OCI-LY1 (cell line): ENCODE data around the gene RUNX1.

ENCODE experiments used
- H2AFZ ChIP-seq: fragments of 200-600 bp; sonication (generic), shearing (Covaris generic); 2 replicates; pipeline ENCODE4 v1.6.0; 2014; ENCODE audit warnings: antibody characterized with exemption, mild to moderate bottlenecking, low read length
- H3F3A ChIP-seq: fragments of 200-600 bp; sonication (generic), shearing (Covaris generic); 2 replicates; pipeline ENCODE4 v1.6.0; 2014; ENCODE audit warnings: mild to moderate bottlenecking, antibody characterized with exemption, low read length, moderate library complexity; ENCODE audit not compliant: insufficient read depth
- H3K27ac ChIP-seq: fragments of 200-600 bp; sonication (generic); 2 replicates; pipeline ENCODE4 v1.5.1; 2014; ENCODE audit warnings: low read length, mixed run types, mild to moderate bottlenecking, low read depth; ENCODE audit not compliant: poor library complexity, severe bottlenecking
- H3K27me3 ChIP-seq: fragments of 200-600 bp; sonication (generic); 2 replicates; pipeline ENCODE4 v1.6.0; 2014; ENCODE audit warnings: antibody characterized with exemption, mild to moderate bottlenecking, low read length, moderate library complexity; ENCODE audit not compliant: insufficient read depth
- H3K36me3 ChIP-seq: fragments of 200-600 bp; sonication (generic); 2 replicates; pipeline ENCODE4 v1.6.1; 2014; ENCODE audit warnings: mild to moderate bottlenecking, antibody characterized with exemption, low read length, moderate library complexity, mixed read lengths; ENCODE audit not compliant: insufficient read depth
- H3K4me1 ChIP-seq: fragments of 200-600 bp; sonication (generic); 2 replicates; pipeline ENCODE4 v1.5.1; 2014; ENCODE audit warnings: mild to moderate bottlenecking, low read length, moderate library complexity; ENCODE audit not compliant: insufficient read depth, severe bottlenecking
- H3K4me2 ChIP-seq: fragments of 200-600 bp; sonication (generic), shearing (Covaris generic); 2 replicates; pipeline ENCODE4 v1.6.1; 2014; ENCODE audit warnings: low read length
- H3K4me3 ChIP-seq: fragments of 200-600 bp; sonication (generic); 2 replicates; pipeline ENCODE4 v1.5.1; 2014; ENCODE audit warnings: low read length, low read depth, mild to moderate bottlenecking, mixed read lengths; ENCODE audit not compliant: poor library complexity, severe bottlenecking
- H3K79me2 ChIP-seq: fragments of 200-600 bp; shearing (Covaris generic); 2 replicates; pipeline ENCODE4 v1.6.1; 2016; ENCODE audit warnings: mixed run types, low read length, mixed read lengths; ENCODE audit not compliant: insufficient read depth
- H3K9ac ChIP-seq: fragments of 200-600 bp; sonication (generic), shearing (Covaris generic); 2 replicates; pipeline ENCODE4 v1.6.1; 2014; ENCODE audit warnings: mild to moderate bottlenecking, low read length, mixed read lengths
- H3K9me2 ChIP-seq: fragments of 200-600 bp; sonication (generic), shearing (Covaris generic); 2 replicates; pipeline ENCODE4 v1.6.1; 2014; ENCODE audit warnings: low read depth, mild to moderate bottlenecking, low read length, mixed read lengths
- H3K9me3 ChIP-seq: fragments of 200-600 bp; shearing (Covaris generic); 2 replicates; pipeline ENCODE4 v1.6.1; 2014; ENCODE audit warnings: low read length, mixed read lengths
- H4K20me1 ChIP-seq: fragments of 200-600 bp; sonication (generic), shearing (Covaris generic); 2 replicates; pipeline ENCODE4 v1.6.0; 2016; ENCODE audit warnings: mild to moderate bottlenecking, low read length; ENCODE audit not compliant: insufficient read depth
- CTCF ChIP-seq: fragments of 200-600 bp; sonication (generic), shearing (Covaris generic); IDR thresholded peaks from 2 replicates; pipeline ENCODE4 v1.5.1; 2017; ENCODE audit warnings: mild to moderate bottlenecking, antibody characterized with exemption, low read length, moderate library complexity, mixed read lengths
- EZH2 ChIP-seq: fragments of 200-600 bp; sonication (generic), shearing (Covaris generic); IDR thresholded peaks from 2 replicates; pipeline ENCODE4 v1.8.0; 2017; ENCODE audit warnings: borderline replicate concordance, mixed run types, mild to moderate bottlenecking, antibody characterized with exemption, low read length, moderate library complexity, mixed read lengths

The RUNX1 gene

GRCh38 chr21:34812504-34813265 lies 236.4 kb downstream of the RUNX1 start:
- H3K4me2 ChIP-seq = no peak overlapping the region
- H3K9me3 ChIP-seq = 0 out of 2 replicates have a peak, but pooled peaks cover 1% of the 10 kb centered on the region
- no peak overlapping the region for H3K4me3 ChIP-seq
- no peak overlapping the region for H2AFZ ChIP-seq
- no peak overlapping the region for H3K27ac ChIP-seq
- peaks cover 74% of the 10 kb centered on the region for H3K36me3 ChIP-seq
- H3K9ac ChIP-seq = no peak overlapping the region
- H3K79me2 ChIP-seq = no peaks in the 10 kb centered on the region
- H4K20me1 ChIP-seq = no peaks in the 10 kb centered on the region
- H3K27me3 ChIP-seq = no peaks in the 10 kb centered on the region
- H3K9me2 ChIP-seq = no peaks in the 10 kb centered on the region
- no peaks in the 10 kb centered on the region for H3K4me1 ChIP-seq
- H3F3A ChIP-seq = no peaks in the 10 kb centered on the region
- TF ChIP-seq CTCF (no peak), EZH2 (no peak)

- Histone ChIP-seq H3K4me3 (no peak overlapping the region), H3K27me3 (no peaks in the 10 kb centered on the region), H3K4me2 (no peak overlapping the region), H3K79me2 (no peaks in the 10 kb centered on the region), H2AFZ (no peak overlapping the region), H3K4me1 (no peaks in the 10 kb centered on the region), H3K27ac (no peak overlapping the region), H3K9ac (no peak overlapping the region), H3F3A (no peaks in the 10 kb centered on the region), H3K9me2 (no peaks in the 10 kb centered on the region), H4K20me1 (no peaks in the 10 kb centered on the region), H3K9me3 (peaks cover 8% of the 10 kb centered on the region), H3K36me3 (peaks cover 77% of the 10 kb centered on the region)
- TF ChIP-seq EZH2 (no peak), CTCF (no peak)
These were observed 237.7 kb downstream of the RUNX1 start for GRCh38 chr21:34811368-34811767.

- no peaks in the 10 kb centered on the region for H3K27me3 ChIP-seq
- no peak overlapping the region for H3K4me2 ChIP-seq
- no peak overlapping the region for H3K27ac ChIP-seq
- TF ChIP-seq CTCF (no peak), EZH2 (no peak)
- H4K20me1 ChIP-seq = no peaks in the 10 kb centered on the region
- no peaks in the 10 kb centered on the region for H3K4me1 ChIP-seq
- peaks cover 79% of the 10 kb centered on the region for H3K36me3 ChIP-seq
- peaks cover 8% of the 10 kb centered on the region for H3K9me3 ChIP-seq
- no peak overlapping the region for H2AFZ ChIP-seq
- no peaks in the 10 kb centered on the region for H3K79me2 ChIP-seq
- no peaks in the 10 kb centered on the region for H3K9me2 ChIP-seq
- no peak overlapping the region for H3K4me3 ChIP-seq
- H3K9ac ChIP-seq = no peak overlapping the region
- no peaks in the 10 kb centered on the region for H3F3A ChIP-seq
These were observed 238.3 kb downstream of the RUNX1 start for GRCh38 chr21:34810786-34811185.
